GM23338 (cell line): ENCODE data around the gene LITAF. TPM values are rescaled to one million over a fixed set of nuclear protein-coding genes. Genes with fewer than 3 reads are reported as not detected.

ENCODE experiments used
- ATAC-seq: fragments of 200-7000 bp; cut with Tn5 transposase; 3 replicates; pipeline ENCODE4 v1.9.1; 2020
- DNase-seq: peaks from one replicate; pipeline ENCODE4 v3.0.0-alpha.2; 2015; ENCODE audit warnings: low spot score
- H2AFZ ChIP-seq: fragments of 200-600 bp; sonication (generic); 2 replicates; pipeline ENCODE4 v1.8.0; 2016; ENCODE audit warnings: antibody characterized with exemption, mild to moderate bottlenecking, moderate library complexity
- H3F3A ChIP-seq: fragments of 200-600 bp; sonication (generic); replicated peaks from 2 replicates; pipeline ENCODE4 v1.8.0; 2017; ENCODE audit warnings: antibody characterized with exemption, mixed run types, low read depth
- H3K27ac ChIP-seq: fragments of 200-600 bp; sonication (generic); 2 replicates; pipeline ENCODE4 v1.6.1; 2016; ENCODE audit warnings: low read depth
- H3K27me3 ChIP-seq: fragments of 200-600 bp; sonication (generic); 2 replicates; pipeline ENCODE4 v1.8.0; 2016; ENCODE audit warnings: mild to moderate bottlenecking, mixed run types, moderate library complexity; ENCODE audit not compliant: insufficient read depth
- H3K36me3 ChIP-seq: fragments of 200-600 bp; sonication (generic); 2 replicates; pipeline ENCODE4 v1.8.0; 2016; ENCODE audit warnings: mild to moderate bottlenecking; ENCODE audit not compliant: insufficient read depth
- H3K4me1 ChIP-seq: fragments of 200-600 bp; sonication (generic); 2 replicates; pipeline ENCODE4 v1.8.0; 2016; ENCODE audit warnings: mild to moderate bottlenecking, moderate library complexity; ENCODE audit not compliant: insufficient read depth
- H3K4me2 ChIP-seq: fragments of 200-600 bp; sonication (generic); 2 replicates; pipeline ENCODE4 v1.7.1; 2017; ENCODE audit warnings: mixed run types
- H3K4me3 ChIP-seq: fragments of 200-600 bp; sonication (generic); 2 replicates; pipeline ENCODE4 v1.6.1; 2016; ENCODE audit warnings: mixed run types
- H3K79me2 ChIP-seq: fragments of 200-600 bp; sonication (generic); replicated peaks from 2 replicates; pipeline ENCODE4 v1.8.0; 2017; ENCODE audit warnings: mild to moderate bottlenecking; ENCODE audit not compliant: insufficient read depth
- H3K9me2 ChIP-seq: fragments of 200-600 bp; sonication (generic); 2 replicates; pipeline ENCODE4 v1.8.0; 2017; ENCODE audit not compliant: insufficient read depth
- H4K20me1 ChIP-seq: fragments of 200-600 bp; sonication (generic); replicated peaks from 2 replicates; pipeline ENCODE4 v1.8.0; 2017; ENCODE audit warnings: mild to moderate bottlenecking; ENCODE audit not compliant: insufficient read depth
- H3K27ac Mint-ChIP-seq: 2 replicates; pipeline ENCODE4 v1.8.0; 2020; ENCODE audit warnings: inconsistent platforms, mild to moderate bottlenecking, moderate library complexity, mixed read lengths
- H3K27me3 Mint-ChIP-seq: 3 replicates; pipeline ENCODE4 v1.8.0; 2022; ENCODE audit warnings: low read depth, mild to moderate bottlenecking, moderate library complexity, mixed read lengths, inconsistent platforms; ENCODE audit not compliant: insufficient read depth, poor library complexity
- H3K36me3 Mint-ChIP-seq: 3 replicates; pipeline ENCODE4 v1.8.0; 2021; ENCODE audit warnings: low read depth, mild to moderate bottlenecking, inconsistent platforms, moderate library complexity, mixed read lengths
- H3K4me1 Mint-ChIP-seq: 3 replicates; pipeline ENCODE4 v1.8.0; 2020; ENCODE audit warnings: mild to moderate bottlenecking, inconsistent platforms, mixed read lengths
- H3K4me3 Mint-ChIP-seq: 3 replicates; pipeline ENCODE4 v1.8.0; 2021; ENCODE audit warnings: moderate library complexity, mild to moderate bottlenecking, inconsistent platforms, mixed read lengths
- H3K9me3 Mint-ChIP-seq: 3 replicates; pipeline ENCODE4 v1.8.0; 2020; ENCODE audit warnings: moderate library complexity, mild to moderate bottlenecking, inconsistent platforms, mixed read lengths
- CREB1 ChIP-seq: fragments of 250-450 bp; sonication (Bioruptor Pico); IDR thresholded peaks from 2 replicates; pipeline ENCODE4 v1.5.0; 2020; ENCODE audit warnings: low read depth, mild to moderate bottlenecking, moderate library complexity
- CTCF ChIP-seq, 2 experiments: fragments of 200-600 bp in 1 of 2; sonication (generic) in 1 of 2; conservative IDR thresholded peaks; 2 replicates each; pipeline versions ENCODE4 v1.5.1 to v1.6.1; 2016 to 2017; ENCODE audit warnings: antibody characterized with exemption in 2 of 2, low read depth in 2 of 2, mild to moderate bottlenecking in 2 of 2, moderate library complexity in 1 of 2
- ETS1 ChIP-seq: IDR thresholded peaks from 2 replicates; pipeline ENCODE4 v1.6.1; 2016; ENCODE audit warnings: antibody characterized with exemption
- EZH2 ChIP-seq: fragments of 200-600 bp; sonication (generic); IDR thresholded peaks from one replicate; pipeline ENCODE4 v1.8.0; 2017; ENCODE audit warnings: antibody characterized with exemption, mild to moderate bottlenecking, low read depth; ENCODE audit not compliant: unreplicated experiment
- EZH2phosphoT487 ChIP-seq: fragments of 200-600 bp; sonication (generic); IDR thresholded peaks from one replicate; pipeline ENCODE4 v1.8.1; 2018; ENCODE audit warnings: antibody characterized with exemption; ENCODE audit not compliant: unreplicated experiment
- JUNB ChIP-seq: IDR thresholded peaks from one replicate; pipeline ENCODE4 v1.6.1; 2016; ENCODE audit warnings: antibody characterized with exemption; ENCODE audit not compliant: unreplicated experiment
- NANOG ChIP-seq: IDR thresholded peaks from 2 replicates; pipeline ENCODE4 v1.6.1; 2016; ENCODE audit warnings: antibody characterized with exemption, borderline replicate concordance
- POLR2AphosphoS5 ChIP-seq: IDR thresholded peaks from 2 replicates; pipeline ENCODE4 v1.6.1; 2016; ENCODE audit warnings: antibody characterized with exemption, low read depth
- REST ChIP-seq: IDR thresholded peaks from one replicate; pipeline ENCODE4 v1.6.1; 2018; ENCODE audit warnings: antibody characterized with exemption; ENCODE audit not compliant: unreplicated experiment
- STAT1 ChIP-seq: IDR thresholded peaks from one replicate; pipeline ENCODE4 v1.6.1; 2016; ENCODE audit warnings: antibody characterized with exemption; ENCODE audit not compliant: unreplicated experiment
- ZNF114 ChIP-seq: fragments of 250-450 bp; sonication (Bioruptor Pico); IDR thresholded peaks from 2 replicates; pipeline ENCODE4 v1.5.0; 2020; ENCODE audit warnings: mild to moderate bottlenecking, moderate library complexity
- ZNF331 ChIP-seq: fragments of 250-450 bp; sonication (Bioruptor Pico); IDR thresholded peaks from 2 replicates; pipeline ENCODE4 v1.5.0; 2020; ENCODE audit warnings: low read depth, mild to moderate bottlenecking, moderate library complexity
- ZNF462 ChIP-seq: fragments of 250-450 bp; sonication (Bioruptor Pico); IDR thresholded peaks from 2 replicates; pipeline ENCODE4 v1.5.0; 2020; ENCODE audit warnings: mild to moderate bottlenecking, moderate library complexity
- polyA plus RNA-seq: library from polyadenylated mRNA; unstranded; fragments of >200 nt; fragmentation: Nextera tagmentation; extraction: Ambion mirVana; gene quantifications from 2 replicates; pipeline ENCODE4 v1.2.1, GENCODE V29; 2016
- total RNA-seq: library from RNA; depleted of rRNA; stranded (reverse); fragments of >200 nt; shearing (Covaris generic); gene quantifications from 2 replicates; pipeline ENCODE4 v1.2.3, GENCODE V29; 2014

The LITAF gene
- total and polyA plus RNA-seq, 2 experiments from 2014 or later, result 131 to 158 TPM

GRCh38 chr16:11538880-11539279, 47.8 kb downstream of the LITAF start:
- 0 out of 2 replicates have a peak, but pooled peaks cover 2% of the 10 kb centered on the region for H3F3A ChIP-seq
- no peaks in the 10 kb centered on the region for H3K36me3 ChIP-seq
- ATAC-seq (no peak), DNase-seq (no peak)
- peaks cover 7% of the 10 kb centered on the region for H3K27me3 Mint-ChIP-seq
- no peak for TF ChIP-seq CREB1
- no peak for TF ChIP-seq EZH2
- no peak for TF ChIP-seq ZNF114 (CRISPR knock-in tag)
- no peak for TF ChIP-seq JUNB
- TF ChIP-seq ZNF331, result no peak
- no peak for TF ChIP-seq ETS1
- no peak for TF ChIP-seq REST
- TF ChIP-seq EZH2phosphoT487, result no peak
- no peak for TF ChIP-seq POLR2AphosphoS5
- TF ChIP-seq ZNF462, result no peak
- TF ChIP-seq STAT1, result no peak
- no peak for TF ChIP-seq NANOG
- no peak for TF ChIP-seq CTCF (conservative IDR thresholded peaks at IDR 0.05; ENCODE audit: low read depth in 2 of 2)
- H3K9me3 Mint-ChIP-seq, result no peaks in the 10 kb centered on the region; the same call in 2 of the 3 replicates
- no peaks in the 10 kb centered on the region for H3K27me3 ChIP-seq
- peaks cover 8% of the 10 kb centered on the region for H3K4me1 Mint-ChIP-seq
- no peaks in the 10 kb centered on the region for H3K79me2 ChIP-seq
- H3K9me2 ChIP-seq, result no peaks in the 10 kb centered on the region
- no peak overlapping the region for H3K27ac ChIP-seq
- peak overlapping the region; percentile 15; the same call in 1 of the 2 replicates for H3K27ac Mint-ChIP-seq
- H3K36me3 Mint-ChIP-seq, result no peaks in the 10 kb centered on the region
- H4K20me1 ChIP-seq, result no peaks in the 10 kb centered on the region
- H3K4me3 Mint-ChIP-seq, result no peak overlapping the region
- no peak overlapping the region for H2AFZ ChIP-seq
- H3K4me3 ChIP-seq, result no peak overlapping the region
- no peaks in the 10 kb centered on the region; the same call in 1 of the 2 replicates for H3K4me1 ChIP-seq
- no peak overlapping the region for H3K4me2 ChIP-seq
